ENCODE data around the gene RIC8A.

DNA sequence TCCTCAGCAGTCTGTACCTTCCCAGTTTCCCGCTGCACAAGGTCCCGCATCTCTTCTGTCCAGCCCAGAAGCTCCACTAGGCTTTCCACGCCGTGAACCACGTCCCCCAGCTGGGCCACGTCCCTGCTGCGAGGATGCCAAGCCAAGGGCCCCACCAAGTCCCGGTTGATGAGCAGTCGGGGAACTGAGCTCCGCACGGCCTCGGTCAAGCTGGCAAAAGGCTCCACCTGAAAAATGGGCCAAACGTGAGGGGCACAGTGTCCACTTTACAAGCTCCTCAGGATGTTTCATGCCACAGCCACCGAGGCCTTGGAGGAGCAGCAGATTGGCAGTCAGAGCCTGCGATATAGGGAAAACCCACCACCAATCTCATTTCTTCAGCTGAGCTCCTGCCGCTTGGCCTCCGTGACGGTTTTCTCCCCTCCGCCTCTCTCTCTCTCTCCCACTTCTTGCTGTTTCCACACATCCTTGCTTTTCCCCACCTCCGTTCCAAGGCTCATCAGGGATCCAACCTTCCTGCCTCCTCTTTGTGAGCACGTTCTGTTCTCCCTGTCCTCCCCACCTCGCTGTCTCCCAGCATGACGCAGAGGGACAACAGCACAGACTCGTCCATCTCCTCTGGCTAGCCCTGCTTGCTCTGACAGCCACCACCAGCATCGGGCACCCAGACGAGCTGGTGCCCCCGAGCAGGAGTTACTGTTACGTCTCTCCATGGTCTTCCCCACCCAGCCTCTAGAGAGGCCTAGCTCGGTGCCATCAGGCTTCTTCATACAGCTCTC lies 11.5 kb downstream of the RIC8A start:
- TF ChIP-seq CHD2 (IDR thresholded peaks at IDR 0.05; ENCODE audit: low read length, partially characterized antibody), result no peak
- TF ChIP-seq CTCF (IDR thresholded peaks at IDR 0.05), result no peak
